Karpas-422 (cell line): ENCODE results near the gene METTL25. TPM values are rescaled to one million over a fixed set of nuclear protein-coding genes. Genes with fewer than 3 reads are reported as not detected.

Experiments
- DNase-seq: peaks from one replicate; pipeline ENCODE4 v3.0.0-alpha.2; 2015
- H2AFZ ChIP-seq: fragments of 200-600 bp; sonication (generic); 2 replicates; pipeline ENCODE4 v1.6.1; 2014; ENCODE audit warnings: antibody characterized with exemption, low read length, mixed read lengths
- H3K27ac ChIP-seq: fragments of 200-600 bp; sonication (generic); 2 replicates; pipeline ENCODE4 v1.5.1; 2014; ENCODE audit warnings: mild to moderate bottlenecking, low read length, moderate library complexity
- H3K27me3 ChIP-seq: fragments of 200-600 bp; sonication (generic); 2 replicates; pipeline ENCODE4 v1.6.1; 2014; ENCODE audit warnings: low read length, mixed read lengths
- H3K36me3 ChIP-seq: fragments of 200-600 bp; sonication (generic); 2 replicates; pipeline ENCODE4 v1.6.1; 2014; ENCODE audit warnings: low read length, mixed read lengths; ENCODE audit not compliant: insufficient read depth
- H3K4me1 ChIP-seq: fragments of 200-600 bp; sonication (generic); 2 replicates; pipeline ENCODE4 v1.6.1; 2014; ENCODE audit warnings: mild to moderate bottlenecking, low read length, mixed read lengths
- H3K4me2 ChIP-seq: fragments of 200-600 bp; sonication (generic); 2 replicates; pipeline ENCODE4 v1.6.1; 2014; ENCODE audit warnings: low read length, low read depth, mild to moderate bottlenecking; ENCODE audit not compliant: poor library complexity, severe bottlenecking
- H3K4me3 ChIP-seq: fragments of 200-600 bp; sonication (generic); 2 replicates; pipeline ENCODE4 v1.5.1; 2014; ENCODE audit warnings: mild to moderate bottlenecking, antibody characterized with exemption, low read length, mixed read lengths
- H3K79me2 ChIP-seq: fragments of 200-600 bp; sonication (generic); 2 replicates; pipeline ENCODE4 v1.6.1; 2014; ENCODE audit warnings: mild to moderate bottlenecking, low read length, mixed read lengths
- H3K9ac ChIP-seq: fragments of 200-600 bp; sonication (generic); 2 replicates; pipeline ENCODE4 v1.6.0; 2014; ENCODE audit warnings: low read length
- H3K9me2 ChIP-seq: fragments of 200-600 bp; sonication (generic), shearing (Covaris generic); replicated peaks from 2 replicates; pipeline ENCODE4 v1.6.0; 2014; ENCODE audit warnings: mild to moderate bottlenecking, low read length, moderate library complexity; ENCODE audit not compliant: insufficient read depth
- H3K9me3 ChIP-seq: fragments of 300-700, 200-600 bp; sonication (generic); 2 replicates; pipeline ENCODE4 v1.6.1; 2014; ENCODE audit warnings: low read length, mixed read lengths
- H4K20me1 ChIP-seq: fragments of 200-600 bp; sonication (generic); 2 replicates; pipeline ENCODE4 v1.6.1; 2014; ENCODE audit warnings: mild to moderate bottlenecking, antibody characterized with exemption, low read length, low read depth; ENCODE audit not compliant: insufficient read depth
- total RNA-seq: library from RNA; depleted of rRNA; stranded (reverse); fragments of >200 nt; shearing (Covaris generic); gene quantifications from 2 replicates; pipeline ENCODE4 v1.2.3, GENCODE V29; 2014; ENCODE audit warnings: low replicate concordance

Gene METTL25
- total RNA-seq, 1 experiment from 2014 or later: 31.6 TPM

DNA sequence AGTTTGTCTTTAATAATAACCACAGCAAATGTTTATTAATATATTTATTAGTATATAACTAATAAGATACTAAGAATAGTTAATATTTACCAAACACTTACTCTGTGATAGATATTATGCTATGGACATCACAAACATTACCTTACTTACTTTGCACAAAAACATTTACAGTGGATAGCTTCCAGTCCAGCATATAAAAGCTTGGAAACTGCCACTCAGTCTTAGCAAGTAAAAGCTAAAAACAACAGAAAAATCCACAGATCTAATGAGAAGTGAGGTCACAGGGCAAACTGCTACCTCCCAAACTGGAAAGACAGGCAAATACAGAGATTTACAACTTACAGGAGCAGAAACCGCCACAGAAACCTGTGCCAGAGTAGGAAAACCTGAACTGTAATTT, 99.8 kb downstream of the METTL25 start:
- H3K9me3 ChIP-seq: no peaks in the 10 kb centered on the region
- no peaks in the 10 kb centered on the region for H4K20me1 ChIP-seq
- H3K4me1 ChIP-seq: peaks cover 6% of the 10 kb centered on the region
- H3K36me3 ChIP-seq: 0 out of 2 replicates have a peak, but pooled peaks cover 3% of the 10 kb centered on the region
- H3K27ac ChIP-seq: no peak overlapping the region
- no peaks in the 10 kb centered on the region for H3K27me3 ChIP-seq
- no peak overlapping the region for H2AFZ ChIP-seq
- H3K4me3 ChIP-seq: no peak overlapping the region
- no peaks in the 10 kb centered on the region for H3K9me2 ChIP-seq
- DNase-seq: no peak
- no peak overlapping the region for H3K9ac ChIP-seq
- H3K4me2 ChIP-seq: no peak overlapping the region
- no peaks in the 10 kb centered on the region for H3K79me2 ChIP-seq

- H3K9me3 ChIP-seq: no peaks in the 10 kb centered on the region
- H4K20me1 ChIP-seq: no peaks in the 10 kb centered on the region
- no peaks in the 10 kb centered on the region for H3K4me1 ChIP-seq
- H2AFZ ChIP-seq: no peak overlapping the region
- no peak overlapping the region for H3K9ac ChIP-seq
- no peak overlapping the region for H3K27ac ChIP-seq
- H3K79me2 ChIP-seq: no peaks in the 10 kb centered on the region
- 0 out of 2 replicates have a peak, but pooled peaks cover 3% of the 10 kb centered on the region for H3K36me3 ChIP-seq
- no peaks in the 10 kb centered on the region for H3K9me2 ChIP-seq
- no peak overlapping the region for H3K4me3 ChIP-seq
- no peak for DNase-seq
- no peak overlapping the region for H3K4me2 ChIP-seq
- no peaks in the 10 kb centered on the region for H3K27me3 ChIP-seq
Observed at GRCh38 chr12:82461393-82461792, 103.1 kb downstream of the METTL25 start.

DNA sequence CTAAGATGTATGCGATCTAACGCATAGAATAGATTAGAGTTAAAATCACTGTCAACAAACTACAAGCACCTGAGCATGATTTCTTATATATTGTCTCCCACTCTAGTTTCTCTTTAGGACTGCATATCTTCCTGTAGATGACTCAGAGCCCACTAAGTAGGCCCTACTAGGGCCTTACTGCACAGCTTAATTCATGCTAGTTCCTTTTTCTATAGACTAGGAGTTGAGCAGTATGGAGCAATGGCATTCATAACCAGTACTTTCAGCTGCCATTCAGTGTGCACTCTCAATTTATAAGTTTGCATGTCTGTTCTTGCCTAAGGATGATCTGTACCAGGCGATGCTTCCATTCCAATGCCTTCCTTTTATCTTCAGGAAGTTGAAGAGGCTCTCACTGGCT, 103.5 kb downstream of the METTL25 start:
- no peak overlapping the region for H3K4me2 ChIP-seq

GRCh38 chr12:82468563-82468962, 110.2 kb downstream of the METTL25 start:
- H3K79me2 ChIP-seq: no peaks in the 10 kb centered on the region
- H3K4me1 ChIP-seq: no peaks in the 10 kb centered on the region
- H3K27ac ChIP-seq: no peak overlapping the region
- H4K20me1 ChIP-seq: no peaks in the 10 kb centered on the region
- H3K4me2 ChIP-seq: no peak overlapping the region
- H2AFZ ChIP-seq: no peak overlapping the region
- H3K9me3 ChIP-seq: no peaks in the 10 kb centered on the region
- peaks cover 3% of the 10 kb centered on the region; the same call in 1 of the 2 replicates for H3K36me3 ChIP-seq
- H3K9ac ChIP-seq: no peak overlapping the region
- H3K4me3 ChIP-seq: no peak overlapping the region
- H3K27me3 ChIP-seq: no peaks in the 10 kb centered on the region
- no peaks in the 10 kb centered on the region for H3K9me2 ChIP-seq
- no peak for DNase-seq

More for the DNA sequence above, 103.5 kb downstream of the METTL25 start:
- H3K27me3 ChIP-seq: no peaks in the 10 kb centered on the region
- 0 out of 2 replicates have a peak, but pooled peaks cover 3% of the 10 kb centered on the region for H3K36me3 ChIP-seq
- H3K4me3 ChIP-seq: no peak overlapping the region
- no peaks in the 10 kb centered on the region for H4K20me1 ChIP-seq
- no peak overlapping the region for H3K27ac ChIP-seq
- H3K4me1 ChIP-seq: no peaks in the 10 kb centered on the region
- no peaks in the 10 kb centered on the region for H3K9me3 ChIP-seq
- DNase-seq: no peak
- H3K79me2 ChIP-seq: no peaks in the 10 kb centered on the region
- H3K9me2 ChIP-seq: no peaks in the 10 kb centered on the region
- H2AFZ ChIP-seq: no peak overlapping the region
- H3K9ac ChIP-seq: no peak overlapping the region

- Histone ChIP-seq H3K4me2 (no peak overlapping the region), H3K36me3 (peaks cover 3% of the 10 kb centered on the region; the same call in 1 of the 2 replicates), H3K27ac (no peak overlapping the region), H4K20me1 (no peaks in the 10 kb centered on the region), H3K27me3 (no peaks in the 10 kb centered on the region), H3K9me2 (no peaks in the 10 kb centered on the region), H2AFZ (no peak overlapping the region), H3K79me2 (no peaks in the 10 kb centered on the region), H3K4me1 (peaks cover 6% of the 10 kb centered on the region), H3K9me3 (no peaks in the 10 kb centered on the region), H3K9ac (no peak overlapping the region), H3K4me3 (no peak overlapping the region)
- DNase-seq: no peak
Observed at GRCh38 chr12:82470906-82471512, 112.7 kb downstream of the METTL25 start.

- Histone ChIP-seq H3K4me1 (peaks cover 6% of the 10 kb centered on the region), H4K20me1 (no peaks in the 10 kb centered on the region), H2AFZ (no peak overlapping the region), H3K27ac (no peak overlapping the region), H3K9me2 (no peaks in the 10 kb centered on the region), H3K9ac (no peak overlapping the region), H3K4me3 (no peak overlapping the region), H3K4me2 (no peak overlapping the region), H3K9me3 (no peaks in the 10 kb centered on the region), H3K79me2 (no peaks in the 10 kb centered on the region), H3K27me3 (no peaks in the 10 kb centered on the region), H3K36me3 (peaks cover 3% of the 10 kb centered on the region; the same call in 1 of the 2 replicates)
- DNase-seq: no peak
Observed at GRCh38 chr12:82473111-82473754, 114.9 kb downstream of the METTL25 start.

- H3K79me2 ChIP-seq: no peaks in the 10 kb centered on the region
- peaks cover 6% of the 10 kb centered on the region for H3K4me1 ChIP-seq
- peak overlapping the region; percentile 5; the same call in 1 of the 2 replicates for H2AFZ ChIP-seq
- no peak overlapping the region for H3K27ac ChIP-seq
- no peaks in the 10 kb centered on the region for H3K27me3 ChIP-seq
- H3K4me2 ChIP-seq: no peak overlapping the region
- no peak overlapping the region for H3K4me3 ChIP-seq
- no peak for DNase-seq
- H3K36me3 ChIP-seq: no peaks in the 10 kb centered on the region
- no peaks in the 10 kb centered on the region for H4K20me1 ChIP-seq
- H3K9me3 ChIP-seq: no peaks in the 10 kb centered on the region
- H3K9me2 ChIP-seq: no peaks in the 10 kb centered on the region
- no peak overlapping the region for H3K9ac ChIP-seq
Observed at GRCh38 chr12:82474181-82474797, 116.0 kb downstream of the METTL25 start.

- no peaks in the 10 kb centered on the region for H3K79me2 ChIP-seq
- 0 out of 2 replicates have a peak overlapping the region, but pooled peaks have one; percentile 5 for H2AFZ ChIP-seq
- H3K4me1 ChIP-seq: peaks cover 6% of the 10 kb centered on the region
- H3K4me3 ChIP-seq: no peak overlapping the region
- DNase-seq: no peak
- H3K36me3 ChIP-seq: no peaks in the 10 kb centered on the region
- H3K9me3 ChIP-seq: no peaks in the 10 kb centered on the region
- no peak overlapping the region for H3K9ac ChIP-seq
- no peak overlapping the region for H3K27ac ChIP-seq
- H3K27me3 ChIP-seq: no peaks in the 10 kb centered on the region
- H4K20me1 ChIP-seq: no peaks in the 10 kb centered on the region
- H3K4me2 ChIP-seq: no peak overlapping the region
- no peaks in the 10 kb centered on the region for H3K9me2 ChIP-seq
Observed at GRCh38 chr12:82474798-82475184, 116.5 kb downstream of the METTL25 start.
